GM21786 (cell line): Measurements from ENCODE around the gene NLRC5.
"Not testable (repeated sequence)": the region's sequence is repeated elsewhere in the genome, so short reads cannot be mapped to it uniquely, and the experiment has no call there.

Experiments used
- ATAC-seq: cut with Tn5 transposase; IDR thresholded peaks from one replicate; pipeline ENCODE4 v1.9.1; 2021; ENCODE audit not compliant: unreplicated experiment

The NLRC5 gene

DNA sequence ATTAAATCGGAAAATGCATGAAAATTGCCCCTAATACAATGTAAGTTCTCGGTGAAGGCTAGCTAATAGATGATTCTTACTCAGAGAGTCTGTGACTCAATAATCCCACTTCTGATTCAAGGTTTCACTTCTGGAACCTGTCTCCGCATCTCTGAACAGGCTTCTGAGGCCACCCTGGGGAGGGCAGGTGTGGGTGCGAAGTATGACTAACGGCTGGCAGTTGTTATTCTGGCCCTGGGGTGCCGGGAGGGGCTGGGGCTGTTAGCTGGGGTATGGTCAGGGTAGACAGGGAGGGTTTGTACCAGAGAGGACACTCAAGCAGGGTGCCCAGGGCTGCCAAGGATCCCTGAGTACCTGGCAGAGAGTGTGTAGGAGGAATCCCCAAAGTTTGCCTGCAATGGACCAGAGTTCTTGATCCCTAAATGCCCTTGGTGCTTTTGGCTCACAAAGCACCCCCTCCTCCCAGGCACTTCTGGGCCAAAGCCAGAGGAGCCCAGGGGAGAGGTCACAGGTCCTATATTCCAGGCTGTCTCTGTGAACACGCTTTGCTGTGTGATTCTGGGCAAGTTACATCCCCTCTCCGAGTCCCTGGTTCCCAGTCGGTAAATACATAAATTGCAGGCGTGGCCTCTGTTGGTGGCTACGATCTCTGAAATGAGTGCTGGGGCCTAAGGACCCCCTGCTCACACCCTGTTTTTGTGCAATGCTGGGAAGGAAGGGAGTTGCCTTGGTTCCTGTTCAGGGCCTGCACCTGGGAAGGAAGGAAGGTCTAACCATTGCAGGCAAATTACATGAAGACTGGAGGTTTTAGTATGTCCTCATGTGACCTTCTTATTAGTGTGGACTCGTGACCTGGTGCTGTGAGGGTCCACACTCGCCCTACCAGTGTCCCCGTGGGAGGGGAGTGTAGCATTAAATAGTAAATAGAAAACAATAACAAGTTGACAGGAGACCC lies 53.1 kb downstream of the NLRC5 start:
- ATAC-seq = peak; percentile 64

DNA sequence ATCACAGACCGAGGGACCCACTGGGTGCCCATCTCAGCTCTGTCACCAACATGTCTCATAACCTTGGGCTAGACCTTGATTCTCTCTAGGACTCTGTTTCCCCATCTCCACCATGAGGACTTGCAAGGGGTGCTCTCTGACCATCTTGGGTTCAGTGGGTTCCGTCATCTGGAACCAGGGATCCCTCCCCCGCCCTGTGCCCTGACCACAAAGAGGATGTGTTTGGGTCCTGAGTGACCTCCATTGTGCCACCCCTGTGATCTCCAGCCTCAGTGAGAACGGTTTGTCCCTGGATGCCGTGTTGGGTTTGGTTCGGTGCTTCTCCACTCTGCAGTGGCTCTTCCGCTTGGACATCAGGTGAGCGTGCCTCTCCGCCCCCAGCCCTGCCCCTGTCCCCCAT lies 53.9 kb downstream of the NLRC5 start:
- no peak for ATAC-seq

GRCh38 chr16:57044931-57045693 lies 55.8 kb downstream of the NLRC5 start:
- no peak for ATAC-seq

DNA sequence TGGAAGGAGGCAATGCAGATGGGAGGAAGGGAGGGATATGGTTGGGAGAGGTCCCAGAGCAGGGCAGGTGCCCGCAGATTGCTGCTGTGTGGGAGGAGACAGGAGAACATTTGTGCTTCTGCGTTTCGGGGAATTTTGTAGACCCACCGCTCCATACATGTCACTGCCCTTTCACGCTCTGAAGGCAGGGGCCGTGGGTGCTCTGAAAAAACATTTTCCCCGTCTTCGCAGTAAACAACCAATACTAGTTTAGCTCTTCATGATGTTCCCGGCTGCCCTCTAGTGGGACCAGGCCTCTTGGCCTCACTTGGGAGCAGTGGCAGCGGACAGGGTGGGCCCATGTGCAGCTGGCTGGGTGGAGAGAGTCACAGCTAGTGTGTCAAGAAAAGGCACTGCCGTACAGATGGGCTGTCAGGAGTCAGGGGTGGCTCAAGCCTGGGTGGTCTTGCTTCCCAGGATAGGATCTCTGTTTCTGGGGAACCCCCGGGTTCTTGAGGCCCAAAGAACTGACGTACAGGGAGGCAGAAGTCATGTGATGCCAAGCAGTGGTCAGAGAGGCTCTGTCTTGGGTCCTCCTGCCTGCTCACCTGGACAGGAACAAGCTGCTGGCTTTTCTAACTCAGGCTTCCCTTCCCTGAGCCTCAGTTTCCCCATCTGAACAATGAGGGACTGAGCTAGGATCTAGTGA lies 56.5 kb downstream of the NLRC5 start:
- no peak for ATAC-seq

- ATAC-seq = no peak
Measured at GRCh38 chr16:57048095-57048494, 58.7 kb downstream of the NLRC5 start.

DNA sequence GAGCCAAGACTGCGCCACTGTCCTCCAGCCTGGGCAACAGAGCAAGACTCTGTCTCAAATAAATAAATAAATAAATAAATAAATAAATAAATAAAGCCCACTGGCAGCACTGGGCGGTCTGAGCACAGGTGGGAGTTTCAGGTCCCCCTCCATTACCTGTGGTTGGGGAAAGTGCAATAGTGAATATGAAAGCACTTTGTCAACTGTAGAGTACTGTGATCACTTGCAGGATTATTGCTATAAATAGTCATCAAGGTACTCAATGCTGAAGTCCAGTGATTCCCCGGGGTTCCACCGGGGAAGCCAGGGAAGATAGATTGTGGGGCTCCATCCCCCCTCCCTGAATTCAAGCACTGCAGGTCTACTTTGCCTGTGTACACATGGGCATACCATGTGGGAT lies 60.3 kb downstream of the NLRC5 start:
- peak; percentile 40 for ATAC-seq

DNA sequence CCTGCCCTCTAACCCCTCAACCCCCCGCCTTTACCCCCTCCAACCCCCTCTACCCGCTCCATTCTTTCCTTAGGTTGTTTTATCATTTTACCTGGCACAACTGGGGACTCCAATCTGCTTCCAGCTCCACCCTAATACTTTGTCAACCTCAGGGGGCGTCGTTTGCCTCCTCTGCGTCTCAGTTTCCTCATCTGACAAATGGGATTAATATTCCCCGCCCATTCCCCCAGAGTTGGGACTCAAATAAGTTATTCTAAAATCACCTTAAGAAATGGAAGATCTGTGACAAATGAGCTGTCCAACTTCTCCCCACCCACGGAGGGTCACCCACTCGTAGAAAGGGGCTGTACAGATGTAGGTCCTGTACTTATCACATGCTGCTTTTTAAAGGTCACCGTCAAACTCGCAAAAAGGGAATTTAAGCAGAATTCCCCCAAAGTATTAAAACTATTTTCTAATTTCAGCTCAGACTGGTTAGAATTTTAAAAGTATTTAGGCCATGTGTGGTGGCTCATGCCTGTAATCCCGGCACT lies 62.4 kb downstream of the NLRC5 start:
- no peak for ATAC-seq

DNA sequence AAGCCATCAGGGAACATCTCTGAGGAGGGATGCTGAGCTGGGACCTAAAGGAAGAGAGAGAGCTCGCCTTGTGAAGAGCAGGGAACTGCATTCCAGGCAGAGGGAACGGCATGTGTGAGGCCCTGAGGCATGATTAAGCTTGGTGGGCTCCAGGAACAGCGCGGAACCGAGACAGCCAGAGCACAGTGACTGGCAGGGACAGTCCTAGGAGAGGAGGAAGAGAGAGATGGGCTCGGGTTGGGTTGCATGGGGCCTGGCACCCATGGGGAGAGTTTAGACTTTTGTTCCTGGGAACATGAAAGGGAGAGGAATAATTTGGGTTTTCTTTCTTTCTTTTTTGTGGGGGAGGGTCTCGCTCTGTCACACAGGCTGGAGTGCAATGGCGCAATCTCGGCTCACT lies 63.8 kb downstream of the NLRC5 start:
- no peak for ATAC-seq

DNA sequence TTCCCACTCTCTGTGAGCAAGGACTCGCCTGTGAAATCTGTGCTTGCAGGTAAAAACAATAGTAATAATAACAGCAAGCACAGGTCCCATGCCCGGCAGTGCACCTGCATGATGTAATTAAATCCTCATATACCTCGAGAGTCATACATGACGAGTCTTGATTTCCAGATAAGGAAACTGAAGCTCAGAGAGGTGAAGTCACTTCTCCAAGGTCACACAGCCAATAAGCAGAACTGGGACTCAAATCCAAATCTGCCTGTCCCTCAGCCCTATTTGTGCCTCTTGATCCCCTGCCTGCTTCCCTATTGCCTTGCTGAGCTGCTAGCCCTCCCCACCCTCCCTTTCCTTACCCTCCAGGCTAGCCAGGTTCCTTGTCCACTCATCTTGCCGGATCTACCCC lies 65.0 kb downstream of the NLRC5 start:
- ATAC-seq = no peak

DNA sequence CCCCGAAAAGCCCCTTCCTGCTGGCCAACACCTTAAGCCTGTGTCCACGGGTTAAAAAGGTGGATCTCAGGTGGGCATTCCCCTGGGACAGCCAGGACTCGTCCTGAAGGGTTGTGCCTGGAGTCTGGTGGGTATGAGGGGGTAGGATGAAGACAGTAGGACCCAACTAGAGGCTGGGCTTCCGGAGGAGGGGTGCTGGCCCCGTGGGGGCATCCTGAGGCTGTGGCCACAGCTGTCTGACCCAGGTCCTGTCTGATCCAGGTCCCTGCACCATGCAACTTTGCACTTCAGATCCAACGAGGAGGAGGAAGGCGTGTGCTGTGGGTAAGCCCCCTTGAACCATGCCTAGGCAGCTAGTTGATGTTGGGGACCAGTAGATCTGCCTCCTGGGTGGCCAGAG lies 65.4 kb downstream of the NLRC5 start:
- ATAC-seq = no peak

DNA sequence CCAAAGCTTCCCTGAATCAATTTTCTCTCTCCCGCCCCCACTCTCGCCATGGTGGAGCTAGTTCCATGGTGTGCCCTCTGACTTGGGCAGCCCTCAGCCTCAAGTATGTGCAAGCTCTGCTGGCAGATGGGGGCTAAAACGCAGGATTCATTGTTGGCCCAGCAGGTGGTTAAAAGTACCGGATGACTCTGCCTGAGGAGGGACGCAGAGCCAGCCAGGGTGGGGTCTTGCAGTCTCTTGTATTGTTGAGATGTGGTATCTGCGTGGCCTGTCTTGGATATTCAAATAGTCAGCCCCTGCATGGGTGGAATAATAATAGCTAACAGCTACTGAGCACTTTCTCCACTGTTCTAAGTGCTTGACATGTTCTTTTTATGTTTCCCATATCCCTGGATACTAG lies 66.3 kb downstream of the NLRC5 start:
- no peak for ATAC-seq

GRCh38 chr16:57058291-57058861 lies 69.0 kb downstream of the NLRC5 start:
- ATAC-seq = no peak

- no peak for ATAC-seq
Measured at GRCh38 chr16:57060323-57061083, 71.1 kb downstream of the NLRC5 start.

GRCh38 chr16:57061084-57061905 lies 71.9 kb downstream of the NLRC5 start:
- no peak for ATAC-seq

GRCh38 chr16:57062329-57062728 lies 73.0 kb downstream of the NLRC5 start:
- ATAC-seq = no peak

- not testable (repeated sequence) for ATAC-seq
Measured at GRCh38 chr16:57063189-57063588, 73.8 kb downstream of the NLRC5 start.

GRCh38 chr16:57064995-57065394 lies 75.6 kb downstream of the NLRC5 start:
- ATAC-seq = no peak

GRCh38 chr16:57066625-57067024 lies 77.3 kb downstream of the NLRC5 start:
- no peak for ATAC-seq

- ATAC-seq = no peak
Measured at GRCh38 chr16:57067347-57067746, 78.0 kb downstream of the NLRC5 start.
